ENCODE measurements around the gene SUN1.
"Not testable (repeated sequence)": the region's sequence is repeated elsewhere in the genome, so short reads cannot be mapped to it uniquely, and the experiment has no call there.

Gene SUN1

DNA sequence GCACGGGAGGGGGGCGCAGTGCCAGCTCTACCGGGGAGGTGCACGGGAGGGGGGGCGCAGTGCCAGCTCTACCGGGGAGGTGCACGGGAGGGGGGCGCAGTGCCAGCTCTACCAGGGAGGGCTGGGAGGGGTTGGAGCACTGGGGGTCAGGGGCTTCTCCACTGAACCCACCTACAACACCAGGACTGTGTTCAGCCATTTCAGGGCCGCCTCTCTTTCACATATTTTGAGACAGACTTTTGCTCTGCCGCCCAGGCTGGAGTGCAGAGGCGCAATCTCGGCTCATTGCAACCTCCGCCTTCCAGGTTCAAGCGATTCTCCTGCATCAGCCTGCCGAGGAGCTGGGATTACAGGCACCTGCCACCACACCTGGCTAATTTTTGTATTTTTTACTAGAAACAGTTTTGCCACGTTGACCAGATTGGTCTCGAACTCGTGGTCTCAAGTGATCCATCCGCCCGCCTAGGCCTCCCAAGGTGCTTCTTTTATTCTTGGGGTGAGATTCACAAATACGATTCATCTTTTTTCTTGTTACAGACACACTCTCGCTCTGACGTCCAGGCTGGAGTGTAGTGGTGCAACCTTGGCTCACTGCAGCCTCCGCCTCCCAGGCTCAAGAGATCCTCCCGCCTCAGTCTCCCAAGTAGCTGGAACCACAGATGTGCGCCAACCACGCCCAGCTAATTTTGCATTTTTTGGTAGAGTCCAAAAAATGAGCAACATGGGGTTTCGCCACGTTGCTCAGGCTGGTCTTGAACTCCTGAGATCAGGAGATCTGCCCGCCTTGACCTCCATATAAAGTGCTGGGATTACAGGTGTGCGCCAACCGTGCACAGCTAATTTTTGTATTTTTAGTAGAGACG, 85.2 kb downstream of the SUN1 start:
- in situ Hi-C loops (cut with MboI; ENCODE audit: low sequenced_read_pairs), result no loop called here

DNA sequence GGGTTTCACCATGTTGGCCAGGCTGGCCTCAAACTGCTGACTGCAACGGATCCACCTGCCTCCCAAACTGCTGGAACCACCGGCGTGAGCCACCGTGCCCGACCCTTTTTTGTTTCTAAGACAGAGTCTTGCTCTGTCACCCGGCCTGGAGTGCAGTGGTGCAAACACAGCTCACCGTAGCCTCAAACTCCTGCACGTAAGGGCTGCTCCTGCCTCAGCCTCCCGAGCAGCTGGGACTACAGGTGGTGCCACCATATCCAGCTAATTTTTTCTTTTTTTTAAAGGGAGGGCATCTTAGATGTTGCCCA, 85.8 kb downstream of the SUN1 start:
- in situ Hi-C loops (cut with MboI; ENCODE audit: low sequenced_read_pairs), result no loop called here

DNA sequence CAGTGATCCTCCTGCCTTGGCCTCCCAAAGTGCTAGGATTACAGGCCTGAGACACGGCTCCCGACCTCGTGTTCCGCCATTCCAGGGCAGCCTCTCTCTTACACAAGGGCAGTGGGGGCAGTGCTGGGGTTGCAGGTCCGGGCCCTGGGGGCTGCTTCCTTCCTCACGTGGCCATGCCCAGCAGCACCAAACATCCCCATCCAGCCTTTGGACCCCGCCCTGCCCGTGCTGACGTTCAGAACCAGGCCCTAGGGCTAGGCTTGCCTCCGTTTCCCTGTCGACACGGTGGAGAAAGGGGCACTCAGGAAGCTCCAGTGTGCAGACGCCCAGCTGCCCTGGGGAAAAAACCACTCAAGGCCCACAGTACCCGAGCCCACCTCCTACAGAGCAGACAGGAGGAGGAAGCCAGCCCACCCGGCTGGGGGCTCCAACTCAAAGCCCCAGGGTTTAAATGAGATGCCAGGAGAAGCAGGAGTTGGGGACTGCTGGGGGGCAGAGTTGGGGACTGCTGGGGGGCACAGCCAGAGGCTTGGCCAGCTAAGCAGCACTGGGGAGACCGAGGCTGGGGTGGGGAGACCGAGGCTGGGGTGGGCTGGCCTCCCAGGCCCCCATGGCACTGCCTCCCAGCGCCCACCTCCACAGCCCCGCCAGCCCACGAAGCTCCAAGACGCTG, 86.3 kb downstream of the SUN1 start:
- in situ Hi-C loops (cut with MboI; ENCODE audit: low sequenced_read_pairs), result no loop called here

DNA sequence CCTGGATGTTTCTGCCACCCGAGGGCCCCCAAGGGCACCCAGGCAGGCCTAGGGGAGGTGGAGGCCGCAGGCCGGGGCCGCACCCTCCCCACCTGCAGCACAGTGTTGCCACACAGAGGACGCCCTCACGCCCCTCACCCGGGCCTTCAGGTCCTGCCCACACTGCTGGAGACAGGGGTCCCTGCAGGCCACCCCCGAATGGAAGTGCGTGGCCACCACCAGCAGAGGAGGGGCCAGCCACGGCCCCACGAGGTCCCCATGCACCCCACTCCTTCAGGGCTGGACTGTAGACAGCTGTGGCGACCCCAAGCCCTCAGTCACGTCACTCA, 86.8 kb downstream of the SUN1 start:
- in situ Hi-C loops (cut with MboI; ENCODE audit: low sequenced_read_pairs), result no loop called here

DNA sequence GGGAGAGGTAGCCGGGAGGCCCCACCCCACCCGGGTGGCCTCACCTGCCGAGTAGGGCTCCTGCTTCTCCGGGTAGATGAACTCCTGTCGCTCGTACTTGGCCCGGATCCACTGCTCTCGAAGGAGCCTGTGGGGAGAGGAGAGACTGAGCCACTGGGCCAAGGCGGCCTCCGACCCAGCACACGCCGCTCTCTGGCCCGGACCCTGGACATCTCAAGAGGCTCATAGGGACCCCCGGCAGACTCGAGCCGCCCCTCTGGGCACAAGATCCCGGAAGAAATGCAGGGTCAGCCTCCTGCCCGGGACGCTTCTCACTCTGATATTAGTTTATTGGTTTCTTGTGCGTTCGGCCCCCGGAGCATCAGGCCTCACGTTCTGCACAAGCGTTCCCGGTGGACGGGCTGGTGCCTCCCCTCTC, 87.7 kb downstream of the SUN1 start:
- in situ Hi-C loops (cut with MboI; ENCODE audit: low sequenced_read_pairs), result no loop called here

DNA sequence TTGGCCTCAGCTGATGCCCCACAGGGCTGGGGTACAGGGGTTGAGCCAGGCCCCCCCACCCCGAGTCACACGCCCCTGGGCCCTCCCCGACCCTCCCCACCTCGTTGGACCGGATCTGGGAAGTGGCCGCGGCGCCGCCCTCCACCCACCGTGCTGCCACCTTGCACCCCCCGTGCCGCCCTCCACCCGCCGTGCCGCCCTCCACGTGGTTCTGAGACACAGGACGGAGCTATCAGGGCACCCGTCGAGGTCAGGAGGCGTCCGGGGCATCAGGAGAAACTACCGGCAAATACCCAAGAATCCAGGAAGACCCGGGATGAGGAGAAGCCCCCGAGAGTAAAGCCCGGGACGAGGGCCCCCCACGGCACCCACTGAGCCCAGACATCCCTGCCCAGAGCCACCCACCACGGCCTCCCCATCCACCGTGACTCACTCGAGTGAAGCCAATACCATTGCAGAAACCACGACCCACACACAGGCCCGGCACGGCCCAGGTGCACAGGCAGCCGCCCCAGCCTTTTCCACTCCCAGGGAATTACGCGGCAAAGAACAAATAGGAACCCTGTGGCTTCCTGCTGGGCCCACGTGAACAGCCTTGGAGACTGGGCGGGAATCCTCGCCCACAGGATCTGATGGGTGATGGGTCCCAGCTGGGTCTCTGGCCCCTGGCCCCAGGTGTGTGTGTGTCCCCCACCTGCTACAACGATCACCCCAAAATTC, 88.2 kb downstream of the SUN1 start:
- in situ Hi-C loops (cut with MboI; ENCODE audit: low sequenced_read_pairs), result no loop called here

DNA sequence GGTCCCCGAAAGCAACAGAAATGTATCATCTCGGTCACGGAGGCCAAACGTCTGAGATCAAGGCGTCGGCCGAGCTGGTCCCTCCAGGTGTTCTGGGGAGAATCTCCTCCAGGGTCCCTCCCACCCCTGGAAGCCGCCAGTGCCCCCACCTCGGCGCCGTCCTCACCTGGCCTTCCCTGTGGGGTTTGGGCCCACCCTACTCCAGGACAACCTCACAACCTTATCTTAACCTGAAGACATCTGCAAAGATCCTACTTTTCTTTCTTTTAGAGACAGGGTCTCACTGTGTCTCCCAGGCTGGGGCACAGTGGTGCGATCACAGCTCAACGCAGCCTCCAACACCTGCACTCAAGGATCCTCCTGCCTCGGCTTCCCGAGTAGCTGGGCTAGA, 88.8 kb downstream of the SUN1 start:
- in situ Hi-C loops (cut with MboI; ENCODE audit: low sequenced_read_pairs), result no loop called here

DNA sequence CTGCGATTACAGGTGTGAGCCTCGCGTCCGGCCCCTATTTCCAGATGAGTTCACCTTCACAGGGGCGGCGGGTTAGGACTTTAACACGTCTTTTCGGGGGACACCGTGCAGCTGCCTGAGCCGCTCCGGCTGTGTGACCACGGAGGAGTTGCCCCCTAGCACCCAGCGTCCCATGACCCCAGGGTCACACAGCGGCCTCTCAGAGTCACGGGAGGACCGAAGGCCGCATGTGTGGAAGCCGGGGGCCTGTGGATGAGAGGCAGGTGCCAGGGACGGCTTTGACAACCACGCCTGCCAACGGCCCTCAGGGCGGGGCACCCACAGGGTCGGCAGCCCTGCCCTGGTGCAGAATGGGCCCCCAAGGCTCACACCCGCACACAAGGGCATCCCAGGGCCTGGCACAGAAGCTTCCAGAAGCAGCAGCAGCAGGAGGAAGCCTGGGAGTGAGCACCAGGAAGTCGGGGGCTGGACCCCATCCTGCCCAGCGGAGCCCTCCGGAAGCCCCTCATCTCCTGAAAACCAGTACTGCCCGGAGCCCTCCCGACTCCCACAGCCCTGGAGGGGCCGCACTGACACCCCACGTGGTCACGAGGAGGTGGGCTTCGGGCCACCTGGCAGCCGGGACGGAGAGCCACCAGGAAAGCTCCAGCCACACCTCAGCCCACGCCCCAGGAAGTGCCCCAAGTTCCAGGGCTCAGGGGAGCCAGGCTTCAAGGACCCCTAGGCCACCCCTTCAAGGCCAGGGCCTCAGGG, 89.5 kb downstream of the SUN1 start:
- in situ Hi-C loops (cut with MboI; ENCODE audit: low sequenced_read_pairs), result no loop called here

DNA sequence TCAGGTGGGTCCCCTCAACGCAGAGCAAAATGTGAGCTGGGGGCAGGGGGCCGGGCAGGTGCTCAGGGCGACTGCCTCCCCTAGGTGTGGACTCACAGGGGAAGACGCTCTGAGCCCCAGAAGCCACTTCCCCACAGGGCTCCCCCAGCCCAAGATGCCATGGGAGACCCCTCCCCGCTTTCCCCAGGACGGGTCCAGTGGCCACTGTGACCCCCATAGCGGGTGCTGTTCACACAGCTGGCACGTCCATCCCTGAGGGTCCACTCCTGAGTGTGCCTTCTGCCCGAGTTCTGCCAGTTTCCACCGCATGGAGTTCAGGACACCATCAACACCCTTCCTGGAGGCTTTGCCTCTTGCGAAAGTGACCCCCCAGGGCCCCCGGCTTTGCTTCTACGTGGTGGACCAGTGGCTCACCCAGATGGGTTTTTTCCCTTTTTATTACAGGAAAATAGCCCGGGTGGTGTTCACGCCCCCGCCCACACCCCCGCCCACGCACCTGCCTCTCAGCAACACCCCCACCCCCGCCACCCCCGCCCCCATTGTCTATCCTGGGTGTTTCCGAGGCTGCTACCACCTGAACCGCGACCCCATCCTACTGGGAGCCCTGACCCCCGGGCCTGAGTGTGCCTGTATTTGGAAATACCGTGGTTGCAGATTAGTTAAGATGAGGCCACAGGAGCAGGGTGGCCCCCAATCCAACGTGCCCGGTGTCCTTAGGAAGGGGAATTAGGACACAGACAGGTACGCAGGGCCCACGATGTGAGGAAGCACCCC, 90.2 kb downstream of the SUN1 start:
- in situ Hi-C loops (cut with MboI; ENCODE audit: low sequenced_read_pairs), result no loop called here

DNA sequence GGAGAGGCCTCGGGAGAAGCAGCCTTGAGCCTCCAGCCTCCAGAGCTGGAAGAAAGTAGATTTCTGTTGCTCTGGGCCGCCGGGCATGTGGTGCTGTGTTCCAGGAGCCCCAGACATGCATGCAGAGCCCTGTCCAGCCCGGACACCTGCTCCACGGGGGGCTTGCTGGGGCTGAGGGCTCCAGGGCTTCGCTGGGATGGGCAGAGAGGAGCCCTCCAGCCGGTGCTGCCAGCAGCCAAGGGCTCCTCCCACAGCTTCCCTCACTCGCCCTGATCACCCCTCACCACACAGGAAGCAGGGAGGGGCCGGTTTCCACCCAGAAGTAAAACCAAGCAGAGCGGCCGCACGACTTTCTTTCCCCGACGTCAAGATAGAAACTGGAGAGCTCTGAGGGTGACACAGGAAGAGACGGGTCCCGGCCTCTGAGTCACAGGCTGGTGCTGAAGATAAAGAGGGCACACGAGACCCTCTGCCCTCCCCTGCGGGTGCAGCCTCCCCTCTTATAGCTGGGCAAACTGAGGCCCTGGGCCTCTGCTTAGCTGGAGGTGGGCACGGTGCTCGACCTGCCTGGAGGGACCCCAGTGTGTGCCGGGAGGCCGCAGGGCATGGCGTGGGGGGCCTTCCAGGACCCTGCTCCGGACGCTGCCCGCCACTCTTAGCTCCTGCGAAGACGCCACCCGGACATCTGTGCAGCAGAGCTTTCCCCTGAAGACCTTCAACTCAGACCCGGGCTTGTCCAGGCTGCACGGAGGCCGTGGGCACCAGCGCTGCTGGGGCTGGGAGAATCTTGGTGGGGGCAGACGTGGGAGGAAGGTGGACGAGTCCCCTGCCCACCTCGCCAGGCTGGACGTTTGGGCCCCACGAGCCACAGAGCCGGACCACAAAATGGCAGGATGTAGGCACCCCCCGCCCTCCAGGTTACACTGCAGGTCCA, 91.1 kb downstream of the SUN1 start:
- in situ Hi-C loops (cut with MboI; ENCODE audit: low sequenced_read_pairs), result no loop called here

DNA sequence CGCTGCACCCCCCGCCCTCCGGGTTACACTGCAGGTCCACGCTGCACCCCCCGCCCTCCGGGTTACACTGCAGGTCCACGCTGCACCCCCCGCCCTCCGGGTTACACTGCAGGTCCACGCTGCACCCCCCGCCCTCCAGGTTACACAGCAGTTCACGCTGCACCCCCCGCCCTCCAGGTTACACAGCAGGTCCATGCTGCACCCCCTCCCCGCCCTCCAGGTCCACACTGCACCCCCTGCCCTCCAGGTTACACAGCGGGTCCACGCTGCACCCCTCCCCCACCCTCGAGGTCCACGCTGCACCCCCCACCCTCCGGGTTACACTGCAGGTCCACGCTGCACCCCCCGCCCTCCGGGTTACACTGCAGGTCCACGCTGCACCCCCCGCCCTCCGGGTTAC, 91.8 kb downstream of the SUN1 start:
- in situ Hi-C loops (cut with MboI; ENCODE audit: low sequenced_read_pairs), result not testable (repeated sequence)

Measured in hTERT RPE-1 (cell line).